ENCODE data around the gene OR4X1.

DNA sequence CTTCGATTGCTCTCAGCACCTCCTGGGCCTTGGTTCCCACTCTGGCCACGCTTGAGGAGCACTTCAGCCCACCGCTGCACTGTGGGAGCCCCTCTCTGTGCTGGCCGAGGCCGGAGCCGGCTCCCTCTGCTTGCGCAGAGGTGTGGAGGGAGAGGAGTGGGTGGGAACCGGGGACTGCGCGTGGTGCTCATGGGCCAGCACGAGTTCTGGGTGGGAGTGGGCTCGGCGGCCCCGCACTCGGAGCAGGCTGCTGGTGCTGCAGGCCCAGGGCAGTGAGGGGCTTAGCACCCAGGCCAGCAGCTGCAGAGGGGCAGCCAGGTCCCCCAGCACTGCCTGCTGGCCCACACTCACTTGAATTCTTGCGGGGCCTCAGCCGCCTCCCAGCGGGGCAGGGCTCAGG lies 34.9 kb upstream of the OR4X1 start:
- no peak for TF ChIP-seq CTCF (IDR thresholded peaks at IDR 0.05)
- no peak for TF ChIP-seq POLR2A (IDR thresholded peaks at IDR 0.05)
